B cell (primary cell): ENCODE measurements around the gene TNFRSF1B. TPM values are rescaled to one million over a fixed set of nuclear protein-coding genes. Genes with fewer than 3 reads are reported as not detected.

Experiments used
- ATAC-seq: fragments of 200-7000 bp; cut with Tn5 transposase; one replicate; pipeline ENCODE4 v1.10.0; 2021; ENCODE audit warnings: low read depth, mild to moderate bottlenecking, moderate number of reproducible peaks, moderate library complexity
- CTCF ChIA-PET: fragments of 350-600 bp; sonication (Branson Sonifier 250); formaldehyde crosslinking; loops from one replicate; lab custom pipeline; 2021; ENCODE audit warnings: antibody characterized with exemption, inconsistent platforms; lab: Charles Lee
- POLR2A ChIA-PET: fragments of 350-600 bp; sonication (Branson Sonifier 250); formaldehyde crosslinking; loops from one replicate; lab custom pipeline; 2021; ENCODE audit warnings: antibody characterized with exemption; lab: Charles Lee
- DNase-seq: peaks from one replicate; pipeline ENCODE4 v3.0.0; 2013
- H2AFZ ChIP-seq: 2 replicates; pipeline ENCODE4 v1.6.1; 2012; ENCODE audit warnings: mild to moderate bottlenecking, low read depth, low read length; ENCODE audit not compliant: insufficient read depth, poor library complexity, severe bottlenecking
- H3K27ac ChIP-seq, 2 donors: 1 replicate in 1 of 2; 2 replicates in 1 of 2; pipeline ENCODE4 v1.5.1; 2012 to 2013; ENCODE audit warnings: low read length in 2 of 2, mild to moderate bottlenecking in 2 of 2, moderate library complexity in 1 of 2
- H3K27me3 ChIP-seq, 4 experiments: fragments of 200-600 bp in 1 of 4; sonication (generic) in 1 of 4; replicated peaks in 1 of 4; 1 replicate in 2 of 4; 2 replicates in 2 of 4; pipeline versions ENCODE4 v1.6.1 to v1.7.0; 2013 to 2016; ENCODE audit warnings: low read length in 3 of 4, mild to moderate bottlenecking in 2 of 4, mixed read lengths in 1 of 4, moderate library complexity in 1 of 4; ENCODE audit not compliant: insufficient read depth in 4 of 4, control insufficient read depth in 3 of 4; ENCODE audit errors: control extremely low read depth in 1 of 4
- H3K36me3 ChIP-seq, 2 experiments: replicated peaks in 1 of 2; 1 replicate in 1 of 2; 2 replicates in 1 of 2; pipeline versions ENCODE4 v1.6.1 to v1.7.1; 2013; ENCODE audit warnings: low read length in 1 of 2; ENCODE audit not compliant: insufficient read depth in 2 of 2, control insufficient read depth in 1 of 2; ENCODE audit errors: control extremely low read depth in 1 of 2, extremely low read depth in 1 of 2
- H3K4me1 ChIP-seq, 2 donors: fragments of 200-600 bp in 1 of 2; sonication (generic) in 1 of 2; 1 replicate in 1 of 2; 2 replicates in 1 of 2; pipeline versions ENCODE4 v1.5.1 to v1.6.1; 2013 to 2017; ENCODE audit warnings: low read length in 2 of 2; ENCODE audit not compliant: control insufficient read depth in 2 of 2, insufficient read depth in 2 of 2
- H3K4me2 ChIP-seq: replicated peaks from 2 replicates; pipeline ENCODE3; 2012; ENCODE audit warnings: mild to moderate bottlenecking, low read depth, low read length; ENCODE audit not compliant: poor library complexity, severe bottlenecking
- H3K4me3 ChIP-seq, 5 experiments: fragments of 200-600 bp in 1 of 5; sonication (generic) in 1 of 5; 1 replicate in 3 of 5; 2 replicates in 2 of 5; pipeline versions ENCODE4 v1.5.1 to v1.7.0; 2011 to 2016; ENCODE audit warnings: low read length in 4 of 5, mild to moderate bottlenecking in 4 of 5, low read depth in 2 of 5, control low read depth in 1 of 5, moderate library complexity in 1 of 5; ENCODE audit not compliant: insufficient read depth in 1 of 5; ENCODE audit errors: control extremely low read depth in 1 of 5, extremely low read depth in 1 of 5
- H3K79me2 ChIP-seq: fragments of 200-600 bp; sonication (generic); one replicate; pipeline ENCODE4 v1.6.0; 2016; ENCODE audit warnings: low read length; ENCODE audit not compliant: control insufficient read depth, insufficient read depth
- H3K9ac ChIP-seq: fragments of 200-600 bp; sonication (generic); 2 replicates; pipeline ENCODE4 v1.6.1; 2017; ENCODE audit warnings: mild to moderate bottlenecking, low read length, moderate library complexity
- H3K9me3 ChIP-seq, 3 donors: one replicate each; pipeline versions ENCODE4 v1.6.1 to v1.7.1; 2013; ENCODE audit warnings: low read length in 2 of 3; ENCODE audit not compliant: control insufficient read depth in 2 of 3, insufficient read depth in 1 of 3; ENCODE audit errors: control extremely low read depth in 1 of 3
- H4K20me1 ChIP-seq: 2 replicates; pipeline ENCODE4 v1.6.0; 2012; ENCODE audit warnings: mild to moderate bottlenecking, low read length; ENCODE audit not compliant: insufficient read depth, control insufficient read depth, poor library complexity, severe bottlenecking
- H3K27ac Mint-ChIP-seq: one replicate; pipeline ENCODE4 v1.8.0; 2021; ENCODE audit warnings: mixed read lengths
- H3K27me3 Mint-ChIP-seq: one replicate; pipeline ENCODE4 v1.8.0; 2021; ENCODE audit warnings: mixed read lengths
- H3K4me1 Mint-ChIP-seq: one replicate; pipeline ENCODE4 v1.8.0; 2021; ENCODE audit warnings: mixed read lengths
- H3K4me3 Mint-ChIP-seq: one replicate; pipeline ENCODE4 v1.8.0; 2021; ENCODE audit warnings: mixed read lengths
- H3K9me3 Mint-ChIP-seq: one replicate; pipeline ENCODE4 v1.8.0; 2022; ENCODE audit warnings: mixed read lengths; ENCODE audit not compliant: insufficient read depth
- EZH2 ChIP-seq: IDR thresholded peaks from 2 replicates; pipeline ENCODE4 v1.6.1; 2012; ENCODE audit warnings: borderline replicate concordance, low read depth, mild to moderate bottlenecking, moderate library complexity, low read length; ENCODE audit not compliant: insufficient read depth, poor library complexity, severe bottlenecking
- WGBS: methylation state at CpG from one replicate; pipeline ENCODE4 v1.1.5; 2013; ENCODE audit warnings: missing lambda C conversion rate; ENCODE audit not compliant: insufficient coverage; 5-methylcytosine and 5-hydroxymethylcytosine counted together
- intact Hi-C: fragments of 100-400 bp; cut with micrococcal nuclease; formaldehyde crosslinking; loops from one replicate; pipeline ENCODE4 v1.10.0; 2022
- polyA plus RNA-seq: library from polyadenylated mRNA; depleted of rRNA; stranded (reverse); fragments of >200 nt; gene quantifications from 2 replicates; pipeline ENCODE4 v1.2.3, GENCODE V29; 2012
- total RNA-seq, 2 donors: library from RNA; stranded (reverse); fragments of 120-200 nt in 1 of 2; gene quantifications; 1 replicate in 1 of 2; 2 replicates in 1 of 2; pipeline versions ENCODE4 v1.2.3 to v1.2.4, GENCODE V29; 2013 to 2022
- TF ChIP-seq, protein P1 (sequence below): fragments of 200-600 bp; IDR thresholded peaks from one replicate; pipeline ENCODE4 v1.8.0; 2022; ENCODE audit warnings: antibody characterized with exemption, mild to moderate bottlenecking

TNFRSF1B gene
- total and polyA plus RNA-seq, 2 donors (not counting 1 experiment from before 2014, with no cell fraction given) = 37.7 to 99.4 TPM

DNA sequence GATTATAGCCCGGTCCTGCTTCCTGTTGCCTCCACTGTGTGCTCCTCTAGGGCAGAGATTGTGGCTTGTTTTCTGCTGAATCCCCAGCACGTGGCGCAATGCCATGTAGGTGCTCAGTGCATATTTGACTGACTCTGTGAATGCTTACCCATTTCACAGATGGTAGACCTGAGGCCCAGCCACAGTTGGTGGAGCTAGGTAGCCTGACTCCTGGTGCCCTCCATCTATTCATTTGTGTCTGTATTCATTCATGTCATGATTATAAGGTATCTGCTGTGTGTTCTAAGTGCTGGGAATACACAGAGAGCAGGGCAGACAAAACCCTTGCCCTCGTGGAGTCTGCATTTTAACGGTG is 22.5 kb downstream of the TNFRSF1B start:
- H3K27ac ChIP-seq = no peak overlapping the region
- no peak for DNase-seq
- H3K9ac ChIP-seq = no peak overlapping the region
- no peak overlapping the region for H3K4me3 ChIP-seq
- Mint-ChIP-seq H3K4me1 (peaks cover 36% of the 10 kb centered on the region), H3K4me3 (no peak overlapping the region), H3K27me3 (no peaks in the 10 kb centered on the region), H3K9me3 (no peaks in the 10 kb centered on the region), H3K27ac (peak overlapping the region; percentile 16)
- H3K79me2 ChIP-seq = peaks cover 55% of the 10 kb centered on the region
- H3K27me3 ChIP-seq = no peaks in the 10 kb centered on the region
- H3K36me3 ChIP-seq = peaks cover 0 to 62% of the 10 kb centered on the region in 2 experiments
- ChIA-PET POLR2A (no interaction called here), CTCF (interaction anchor here (0.9 to 8.3 kb wide), 2 partner anchors 65 to 71 kb away, joined by 3 to 96 read pairs; no protein-coding TSS in a partner anchor)
- H2AFZ ChIP-seq = no peak overlapping the region
- H3K4me1 ChIP-seq = peaks cover 6 to 27% of the 10 kb centered on the region in 2 donors
- WGBS = 95% methylated on average over 5 of the region's 5 CpGs
- intact Hi-C loops = no loop called here
- peaks cover 67% of the 10 kb centered on the region for H4K20me1 ChIP-seq
- no peak overlapping the region for H3K4me2 ChIP-seq
- ATAC-seq = no peak
- H3K9me3 ChIP-seq = no peaks in the 10 kb centered on the region
- TF ChIP-seq, protein P1, sequence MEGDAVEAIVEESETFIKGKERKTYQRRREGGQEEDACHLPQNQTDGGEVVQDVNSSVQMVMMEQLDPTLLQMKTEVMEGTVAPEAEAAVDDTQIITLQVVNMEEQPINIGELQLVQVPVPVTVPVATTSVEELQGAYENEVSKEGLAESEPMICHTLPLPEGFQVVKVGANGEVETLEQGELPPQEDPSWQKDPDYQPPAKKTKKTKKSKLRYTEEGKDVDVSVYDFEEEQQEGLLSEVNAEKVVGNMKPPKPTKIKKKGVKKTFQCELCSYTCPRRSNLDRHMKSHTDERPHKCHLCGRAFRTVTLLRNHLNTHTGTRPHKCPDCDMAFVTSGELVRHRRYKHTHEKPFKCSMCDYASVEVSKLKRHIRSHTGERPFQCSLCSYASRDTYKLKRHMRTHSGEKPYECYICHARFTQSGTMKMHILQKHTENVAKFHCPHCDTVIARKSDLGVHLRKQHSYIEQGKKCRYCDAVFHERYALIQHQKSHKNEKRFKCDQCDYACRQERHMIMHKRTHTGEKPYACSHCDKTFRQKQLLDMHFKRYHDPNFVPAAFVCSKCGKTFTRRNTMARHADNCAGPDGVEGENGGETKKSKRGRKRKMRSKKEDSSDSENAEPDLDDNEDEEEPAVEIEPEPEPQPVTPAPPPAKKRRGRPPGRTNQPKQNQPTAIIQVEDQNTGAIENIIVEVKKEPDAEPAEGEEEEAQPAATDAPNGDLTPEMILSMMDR = no peak
- TF ChIP-seq EZH2 = no peak

DNA sequence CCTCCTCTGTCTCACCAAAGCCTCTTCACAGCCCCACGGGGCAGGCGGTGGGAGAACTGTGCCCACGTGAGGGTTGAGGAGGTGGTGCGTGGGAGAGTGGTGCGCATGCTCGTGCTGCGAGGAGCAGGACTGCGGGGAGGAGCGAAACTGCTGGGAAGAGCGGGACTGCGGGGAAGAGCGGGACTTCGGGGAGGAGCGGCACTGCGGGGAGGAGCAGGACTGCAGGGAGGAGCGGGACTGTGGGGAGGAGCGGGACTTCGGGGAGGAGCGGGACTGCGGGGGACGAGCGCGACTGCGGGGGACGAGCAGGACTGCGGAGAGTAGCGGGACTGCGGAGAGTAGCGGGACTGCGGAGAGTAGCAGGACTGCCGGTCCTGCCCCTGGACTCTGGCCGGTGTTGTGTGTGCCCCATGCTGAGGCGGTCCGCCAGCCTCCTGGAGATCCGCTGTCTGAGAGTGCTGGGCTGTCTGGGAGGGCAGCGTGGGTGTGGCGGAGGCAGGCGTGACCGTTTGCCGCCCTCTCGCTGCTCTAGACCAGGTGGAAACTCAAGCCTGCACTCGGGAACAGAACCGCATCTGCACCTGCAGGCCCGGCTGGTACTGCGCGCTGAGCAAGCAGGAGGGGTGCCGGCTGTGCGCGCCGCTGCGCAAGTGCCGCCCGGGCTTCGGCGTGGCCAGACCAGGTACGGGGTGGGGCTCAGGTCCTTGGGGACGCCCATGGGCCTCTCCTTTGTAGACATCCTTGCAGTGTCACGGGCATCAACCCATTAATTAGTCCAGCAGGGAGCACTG is 24.6 kb downstream of the TNFRSF1B start:
- H3K27ac Mint-ChIP-seq = no peak overlapping the region
- Histone ChIP-seq H3K79me2 (peaks cover 33% of the 10 kb centered on the region), H3K9me3 (peaks cover 0 to 4% (median 0%) of the 10 kb centered on the region in 3 donors), H3K4me2 (no peak overlapping the region), H2AFZ (no peak overlapping the region), H3K4me1 (peaks cover 0 to 7% of the 10 kb centered on the region in 2 donors), H3K4me3 (no peak overlapping the region), H3K27ac (no peak overlapping the region), H3K36me3 (peaks cover 0 to 79% of the 10 kb centered on the region in 2 experiments), H3K27me3 (no peaks in the 10 kb centered on the region), H3K9ac (no peak overlapping the region), H4K20me1 (peaks cover 46% of the 10 kb centered on the region)
- ChIA-PET POLR2A (interaction anchor here (0.7 kb wide), 1 partner anchor 23 kb away, joined by 4 read pairs; no protein-coding TSS in a partner anchor), CTCF (interaction anchor here (1.6 to 3.5 kb wide), 2 partner anchors 67 kb away, joined by 6 to 16 read pairs; no protein-coding TSS in a partner anchor)
- no peaks in the 10 kb centered on the region for H3K27me3 Mint-ChIP-seq
- no peak overlapping the region for H3K4me3 Mint-ChIP-seq
- H3K4me1 Mint-ChIP-seq = peaks cover 40% of the 10 kb centered on the region
- no peak for TF ChIP-seq EZH2
- WGBS = 97% methylated on average over 47 of the region's 58 CpGs
- intact Hi-C loops = no loop called here
- H3K9me3 Mint-ChIP-seq = no peaks in the 10 kb centered on the region
- DNase-seq (no peak), ATAC-seq (no peak)
